Measurements from ENCODE around the gene C2CD2.

The C2CD2 gene

DNA sequence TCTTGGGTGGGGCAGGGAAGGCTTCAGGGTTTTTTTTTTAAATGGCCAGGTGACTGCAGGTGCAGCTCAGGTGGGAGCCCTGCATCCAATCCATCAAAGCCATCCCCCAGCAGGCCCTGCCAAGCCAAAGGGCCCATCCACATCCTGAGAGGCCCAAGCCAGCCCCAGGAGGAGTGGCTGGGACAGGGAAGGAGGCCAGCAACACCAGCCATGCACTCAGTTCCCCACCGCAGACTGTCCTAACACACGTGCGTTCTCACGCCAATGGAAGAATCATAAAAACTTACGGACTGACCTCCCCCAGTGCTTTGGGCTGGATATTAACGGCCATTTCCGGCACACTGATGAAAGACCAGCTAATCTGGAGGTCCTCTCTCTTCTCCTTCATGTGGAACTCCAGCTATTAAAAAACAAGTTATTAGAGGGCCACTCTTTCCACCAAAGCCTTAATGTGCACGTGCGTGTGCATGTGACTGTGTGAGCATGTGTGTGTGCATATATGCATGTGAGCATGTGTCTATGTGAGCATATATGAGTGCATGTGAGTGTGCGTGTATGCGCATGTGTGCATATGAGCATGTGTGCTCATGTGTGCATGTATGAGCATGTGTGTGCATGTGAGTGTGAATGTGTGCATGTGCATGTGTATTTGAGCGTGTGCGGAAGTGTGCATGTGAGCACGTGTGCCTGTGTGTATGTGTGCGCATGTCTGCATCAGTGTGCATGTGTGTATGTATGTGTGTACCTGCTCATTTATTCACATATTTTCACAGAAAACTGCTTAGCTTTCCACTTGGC lies 35.1 kb downstream of the C2CD2 start:
- TF ChIP-seq, protein P1, sequence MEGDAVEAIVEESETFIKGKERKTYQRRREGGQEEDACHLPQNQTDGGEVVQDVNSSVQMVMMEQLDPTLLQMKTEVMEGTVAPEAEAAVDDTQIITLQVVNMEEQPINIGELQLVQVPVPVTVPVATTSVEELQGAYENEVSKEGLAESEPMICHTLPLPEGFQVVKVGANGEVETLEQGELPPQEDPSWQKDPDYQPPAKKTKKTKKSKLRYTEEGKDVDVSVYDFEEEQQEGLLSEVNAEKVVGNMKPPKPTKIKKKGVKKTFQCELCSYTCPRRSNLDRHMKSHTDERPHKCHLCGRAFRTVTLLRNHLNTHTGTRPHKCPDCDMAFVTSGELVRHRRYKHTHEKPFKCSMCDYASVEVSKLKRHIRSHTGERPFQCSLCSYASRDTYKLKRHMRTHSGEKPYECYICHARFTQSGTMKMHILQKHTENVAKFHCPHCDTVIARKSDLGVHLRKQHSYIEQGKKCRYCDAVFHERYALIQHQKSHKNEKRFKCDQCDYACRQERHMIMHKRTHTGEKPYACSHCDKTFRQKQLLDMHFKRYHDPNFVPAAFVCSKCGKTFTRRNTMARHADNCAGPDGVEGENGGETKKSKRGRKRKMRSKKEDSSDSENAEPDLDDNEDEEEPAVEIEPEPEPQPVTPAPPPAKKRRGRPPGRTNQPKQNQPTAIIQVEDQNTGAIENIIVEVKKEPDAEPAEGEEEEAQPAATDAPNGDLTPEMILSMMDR (IDR thresholded peaks at IDR 0.05; ENCODE audit: control extremely low read depth, extremely low read depth, low read depth, missing control alignments), result no peak
- CTCF ChIA-PET, result interaction anchor here (1.0 to 1.6 kb wide), 2 partner anchors 102 to 198 kb away, joined by 3 to 4 read pairs; no protein-coding TSS in a partner anchor
- POLR2A ChIA-PET, result no interaction called here
- no peak for DNase-seq (ENCODE audit: extremely low spot score)

DNA sequence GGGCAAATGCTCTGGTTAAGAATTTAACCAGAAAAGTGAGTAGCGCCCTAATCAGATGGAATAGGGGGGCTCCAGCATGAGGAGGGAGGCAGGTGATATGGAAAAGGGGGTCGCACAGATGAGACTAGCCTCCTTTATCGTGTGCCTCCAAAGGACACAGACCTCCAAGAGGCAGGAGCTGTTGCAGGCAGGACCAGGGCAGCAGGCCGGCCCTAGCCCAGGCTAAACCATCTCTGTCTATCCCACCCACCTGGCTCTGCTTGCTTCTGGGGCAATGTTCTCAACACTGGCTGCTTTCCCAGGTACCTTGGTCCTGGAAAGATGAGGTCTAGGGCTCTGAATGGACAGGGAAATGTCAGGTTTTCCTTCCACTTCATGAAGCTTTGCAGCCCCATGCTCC lies 36.3 kb downstream of the C2CD2 start:
- no peak for DNase-seq (ENCODE audit: extremely low spot score)
- TF ChIP-seq, protein P1 (IDR thresholded peaks at IDR 0.05; ENCODE audit: control extremely low read depth, extremely low read depth, low read depth, missing control alignments), result no peak
- POLR2A ChIA-PET, result no interaction called here

DNA sequence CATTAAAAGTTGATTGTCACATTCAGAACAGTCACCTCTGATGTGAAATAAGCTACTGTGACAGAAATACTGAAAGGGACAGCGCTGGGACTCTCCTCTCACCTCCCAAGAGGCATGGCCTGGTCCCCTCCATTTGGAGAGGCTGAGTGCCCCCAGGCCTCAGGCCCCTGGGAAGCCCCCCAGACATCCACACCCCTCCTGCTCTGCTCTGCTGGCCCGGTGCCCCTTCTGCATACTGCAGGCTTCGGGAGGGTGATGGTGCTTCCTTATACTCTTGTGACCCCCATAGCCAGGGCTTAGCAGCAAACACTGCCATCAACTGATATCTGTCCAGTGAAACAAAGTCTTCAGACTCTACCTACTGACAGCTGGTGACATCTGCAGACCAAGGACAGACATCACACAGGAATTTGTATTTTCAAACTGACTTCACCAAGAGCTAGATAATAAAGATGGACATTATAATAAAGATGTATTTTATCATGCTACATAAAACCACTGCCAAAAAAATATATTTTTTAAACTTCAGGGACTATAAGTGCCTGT lies 36.9 kb downstream of the C2CD2 start:
- DNase-seq (ENCODE audit: extremely low spot score), result no peak
- TF ChIP-seq, protein P1 (IDR thresholded peaks at IDR 0.05; ENCODE audit: control extremely low read depth, extremely low read depth, low read depth, missing control alignments), result no peak
- POLR2A ChIA-PET, result no interaction called here
- CTCF ChIA-PET, result interaction anchor here (0.7 to 1.5 kb wide), 3 partner anchors 9 to 304 kb away, joined by 3 to 4 read pairs (median 3); no protein-coding TSS in a partner anchor

More for the DNA sequence above, 36.3 kb downstream of the C2CD2 start:
- CTCF ChIA-PET, result interaction anchor here (1.0 to 1.6 kb wide), 4 partner anchors 10 to 305 kb away, joined by 3 to 4 read pairs (median 4); no protein-coding TSS in a partner anchor

DNA sequence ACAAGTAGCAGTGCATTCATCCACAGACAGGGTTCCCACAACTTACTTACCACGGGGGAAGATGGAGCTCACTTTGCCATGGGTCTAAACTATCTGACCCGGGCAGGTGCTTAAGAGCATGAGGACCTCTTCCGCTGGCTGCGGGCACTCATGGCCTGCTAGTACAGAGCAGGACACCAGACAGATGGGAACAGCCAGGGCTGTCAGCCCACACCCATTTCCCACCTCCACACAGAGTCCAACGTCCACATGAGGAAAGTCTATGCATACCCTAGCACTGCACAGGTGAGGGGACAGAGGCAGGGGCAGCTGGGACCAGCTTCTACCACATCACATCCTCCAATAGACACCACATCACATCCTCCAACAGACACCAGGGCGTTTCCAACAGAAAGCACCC lies 38.9 kb downstream of the C2CD2 start:
- POLR2A ChIA-PET, result no interaction called here
- CTCF ChIA-PET, result interaction anchor here (0.8 to 1.0 kb wide), 2 partner anchors 8 to 98 kb away, joined by 3 read pairs; no protein-coding TSS in a partner anchor
- TF ChIP-seq, protein P1 (IDR thresholded peaks at IDR 0.05; ENCODE audit: control extremely low read depth, extremely low read depth, low read depth, missing control alignments), result no peak
- DNase-seq (ENCODE audit: extremely low spot score), result no peak

DNA sequence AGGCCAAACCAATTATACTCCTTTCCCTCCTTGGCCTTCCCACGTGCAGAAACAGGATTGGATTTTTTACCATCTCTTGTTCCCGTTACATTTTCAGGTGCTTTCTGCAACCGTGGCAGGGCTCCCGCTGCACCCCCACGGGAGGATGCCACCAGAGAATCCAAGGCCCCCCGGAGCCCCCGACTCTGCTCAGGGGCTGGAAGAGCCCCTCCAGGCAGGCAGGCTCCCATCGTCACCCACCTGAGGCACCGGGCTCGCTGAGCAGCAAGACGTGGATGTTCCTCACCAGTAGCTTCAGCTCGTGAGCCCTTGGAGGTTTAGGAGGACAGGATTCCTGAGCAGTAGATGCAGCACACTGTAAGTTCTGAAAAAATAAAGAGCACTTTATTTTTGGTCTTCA lies 39.5 kb downstream of the C2CD2 start:
- TF ChIP-seq, protein P1 (IDR thresholded peaks at IDR 0.05; ENCODE audit: control extremely low read depth, extremely low read depth, low read depth, missing control alignments), result no peak
- ChIA-PET CTCF (interaction anchor here (0.9 to 1.0 kb wide), 2 partner anchors 97 to 204 kb away, joined by 3 read pairs; no protein-coding TSS in a partner anchor), POLR2A (no interaction called here)
- no peak for DNase-seq (ENCODE audit: extremely low spot score)

DNA sequence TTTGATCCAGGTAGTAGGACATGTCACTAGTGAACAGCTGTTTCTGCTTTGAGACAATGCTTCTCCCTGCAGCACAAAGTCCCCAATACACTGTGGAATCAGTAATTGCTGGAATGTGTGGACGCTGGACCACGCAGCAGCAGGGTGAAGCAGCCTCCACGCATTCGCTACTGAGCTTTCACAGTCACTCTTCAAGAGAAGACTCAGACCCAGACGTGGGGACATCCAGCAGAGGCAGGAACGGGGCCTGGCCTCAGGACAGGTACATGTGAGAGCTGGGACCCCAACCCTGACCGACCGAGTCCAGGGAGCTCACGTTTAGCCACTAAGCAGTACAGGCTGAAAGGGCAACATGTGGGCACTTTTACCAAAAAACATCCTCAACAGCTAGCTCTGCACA lies 40.6 kb downstream of the C2CD2 start:
- no peak for DNase-seq (ENCODE audit: extremely low spot score)
- CTCF ChIA-PET, result interaction anchor here (1.4 kb wide), 1 partner anchor 30 kb away, joined by 5 read pairs; no protein-coding TSS in a partner anchor
- TF ChIP-seq, protein P1 (IDR thresholded peaks at IDR 0.05; ENCODE audit: control extremely low read depth, extremely low read depth, low read depth, missing control alignments), result no peak
- POLR2A ChIA-PET, result no interaction called here

All from GM10248 (cell line).